ENCODE results near the gene SMYD4.
"Not testable (repeated sequence)": the region's sequence is repeated elsewhere in the genome, so short reads cannot be mapped to it uniquely, and the experiment has no call there.

SMYD4 gene, protein sequence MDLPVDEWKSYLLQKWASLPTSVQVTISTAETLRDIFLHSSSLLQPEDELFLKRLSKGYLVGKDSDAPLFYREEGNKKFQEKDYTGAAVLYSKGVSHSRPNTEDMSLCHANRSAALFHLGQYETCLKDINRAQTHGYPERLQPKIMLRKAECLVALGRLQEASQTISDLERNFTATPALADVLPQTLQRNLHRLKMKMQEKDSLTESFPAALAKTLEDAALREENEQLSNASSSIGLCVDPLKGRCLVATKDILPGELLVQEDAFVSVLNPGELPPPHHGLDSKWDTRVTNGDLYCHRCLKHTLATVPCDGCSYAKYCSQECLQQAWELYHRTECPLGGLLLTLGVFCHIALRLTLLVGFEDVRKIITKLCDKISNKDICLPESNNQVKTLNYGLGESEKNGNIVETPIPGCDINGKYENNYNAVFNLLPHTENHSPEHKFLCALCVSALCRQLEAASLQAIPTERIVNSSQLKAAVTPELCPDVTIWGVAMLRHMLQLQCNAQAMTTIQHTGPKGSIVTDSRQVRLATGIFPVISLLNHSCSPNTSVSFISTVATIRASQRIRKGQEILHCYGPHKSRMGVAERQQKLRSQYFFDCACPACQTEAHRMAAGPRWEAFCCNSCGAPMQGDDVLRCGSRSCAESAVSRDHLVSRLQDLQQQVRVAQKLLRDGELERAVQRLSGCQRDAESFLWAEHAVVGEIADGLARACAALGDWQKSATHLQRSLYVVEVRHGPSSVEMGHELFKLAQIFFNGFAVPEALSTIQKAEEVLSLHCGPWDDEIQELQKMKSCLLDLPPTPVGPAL

DNA sequence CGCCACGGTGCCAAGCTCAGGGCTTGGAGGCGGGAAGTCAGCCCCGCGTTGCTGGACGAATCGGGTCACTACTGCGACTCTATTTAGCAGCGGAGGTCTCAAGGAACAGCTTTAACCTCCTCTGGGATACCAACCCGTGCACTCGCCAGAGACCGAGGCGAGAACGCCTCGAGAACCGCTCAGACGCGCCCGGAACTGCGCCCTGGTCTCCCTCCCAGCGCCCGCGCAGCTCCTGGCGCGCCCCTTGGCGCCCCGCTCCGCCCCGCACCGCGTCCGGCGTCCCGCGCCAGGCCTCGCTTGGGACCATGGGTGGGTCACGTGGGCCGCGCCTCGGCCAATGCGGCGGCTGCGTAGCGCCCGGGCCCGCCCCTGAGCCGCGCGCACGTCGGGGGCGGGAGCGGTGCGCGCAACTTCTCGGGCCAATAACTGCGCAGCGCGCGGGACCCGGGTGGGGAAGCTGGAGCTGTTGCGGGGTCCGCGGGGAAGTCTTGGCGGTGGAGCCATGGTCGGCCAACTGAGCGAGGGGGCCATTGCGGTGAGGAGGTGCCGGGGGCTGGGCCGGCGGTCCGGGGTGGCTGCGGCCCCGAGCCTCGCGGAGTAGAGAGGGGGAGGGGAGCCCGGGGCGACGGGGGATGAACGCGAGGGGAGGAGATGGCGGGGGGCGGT is at the start of gene SMYD4, which contains the start of gene RPA1:
TSS of gene SMYD4 (minus strand) at position 311 of the 666 bp plus-strand sequence. CDS start 1,908 bp downstream, outside the sequence.
TSS of gene RPA1 (plus strand) at position 414 of the 666 bp plus-strand sequence. CDS start at position 503, 89 bp downstream.
- DNase-seq (ENCODE audit: low read depth in 2 of 2): peak; percentile 72 to 84

DNA sequence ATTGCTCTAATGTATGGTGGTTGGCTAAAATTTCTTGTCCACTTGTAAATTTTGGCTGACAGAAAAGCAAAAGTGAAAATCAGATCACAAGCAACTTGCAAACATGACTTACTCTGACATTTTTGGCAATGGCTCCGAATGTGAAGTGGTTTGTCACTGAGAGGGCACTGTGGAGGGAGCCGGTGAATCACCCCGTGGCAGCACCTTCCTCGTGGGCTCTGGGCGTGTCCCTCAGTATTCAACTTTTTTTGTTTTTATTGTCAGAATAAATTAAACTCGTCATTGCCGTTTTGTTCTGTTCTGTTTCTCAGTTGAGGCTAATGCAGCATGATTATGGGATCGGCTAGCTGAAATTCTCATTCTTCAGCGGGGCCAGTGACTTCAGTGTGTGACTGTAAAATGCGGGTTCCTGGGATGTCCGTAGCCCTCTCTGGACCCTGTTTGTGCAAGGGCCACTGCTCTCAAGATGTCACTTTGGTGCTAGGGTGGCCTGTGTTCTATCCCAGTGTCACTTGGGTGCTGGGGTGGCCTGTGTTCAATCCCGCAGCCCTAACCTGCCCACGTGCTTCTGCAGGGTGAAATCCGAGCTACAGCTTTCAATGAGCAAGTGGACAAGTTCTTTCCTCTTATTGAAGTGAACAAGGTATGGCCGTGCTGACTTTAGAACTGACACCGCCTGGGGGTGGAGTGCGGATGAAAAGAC is 48.9 kb upstream of the SMYD4 start:
- DNase-seq (ENCODE audit: low read depth in 2 of 2): no peak

DNA sequence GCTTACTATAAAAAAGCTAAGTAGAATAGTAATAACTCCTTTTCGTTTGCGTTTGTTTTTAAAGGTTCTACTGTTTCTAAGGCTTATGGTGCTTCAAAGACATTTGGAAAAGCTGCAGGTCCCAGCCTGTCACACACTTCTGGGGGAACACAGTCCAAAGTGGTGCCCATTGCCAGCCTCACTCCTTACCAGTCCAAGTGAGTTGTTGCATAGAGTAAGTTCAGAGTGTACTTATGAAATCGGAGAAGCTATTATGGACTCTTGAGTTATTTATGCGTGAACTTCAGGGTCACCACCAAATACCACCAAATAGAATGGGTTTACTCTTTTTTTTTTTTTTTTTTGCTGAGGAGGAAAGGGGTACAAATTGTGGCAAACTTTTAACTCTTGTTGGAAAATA is 45.9 kb upstream of the SMYD4 start:
- DNase-seq (ENCODE audit: low read depth in 2 of 2): no peak

DNA sequence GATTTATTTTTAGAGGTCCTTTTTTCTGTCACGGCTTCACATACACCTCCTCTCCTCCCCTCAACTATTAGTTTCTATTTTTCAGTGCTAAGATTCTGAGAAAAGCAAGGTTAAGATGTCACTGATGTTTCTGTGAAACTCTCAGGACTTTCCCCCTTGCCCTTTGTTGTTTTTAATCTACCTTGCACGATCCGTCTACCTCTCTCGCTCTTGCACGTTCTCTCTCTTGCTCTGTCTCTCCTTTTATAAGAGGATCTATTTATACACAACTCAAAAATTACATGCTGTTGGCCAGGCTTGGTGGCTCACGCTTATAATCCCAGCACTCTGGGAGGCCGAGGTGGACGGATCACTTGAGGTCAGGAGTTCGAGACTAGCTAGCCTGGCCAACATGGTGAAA is 43.7 kb upstream of the SMYD4 start:
- no peak for DNase-seq (ENCODE audit: low read depth in 2 of 2)

DNA sequence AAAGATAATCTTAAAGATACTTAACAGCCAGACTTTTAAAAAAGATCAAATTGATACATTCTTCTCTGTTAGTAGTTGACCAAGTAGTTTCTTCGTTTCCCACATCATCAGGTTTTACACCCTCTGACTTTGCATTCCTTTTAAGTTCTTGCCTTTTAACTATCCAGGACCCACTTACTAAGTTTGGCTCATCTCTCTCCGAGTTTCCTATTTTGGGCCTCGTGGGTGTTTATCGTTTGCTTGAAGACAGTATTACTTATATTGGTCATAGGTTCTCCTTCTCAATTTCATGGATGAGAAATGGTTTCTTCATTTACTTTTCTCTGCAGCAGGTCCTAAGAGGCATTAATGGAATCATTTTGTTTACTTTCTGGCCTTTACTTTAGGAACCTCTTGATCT is 43.3 kb upstream of the SMYD4 start:
- no peak for DNase-seq (ENCODE audit: low read depth in 2 of 2)

DNA sequence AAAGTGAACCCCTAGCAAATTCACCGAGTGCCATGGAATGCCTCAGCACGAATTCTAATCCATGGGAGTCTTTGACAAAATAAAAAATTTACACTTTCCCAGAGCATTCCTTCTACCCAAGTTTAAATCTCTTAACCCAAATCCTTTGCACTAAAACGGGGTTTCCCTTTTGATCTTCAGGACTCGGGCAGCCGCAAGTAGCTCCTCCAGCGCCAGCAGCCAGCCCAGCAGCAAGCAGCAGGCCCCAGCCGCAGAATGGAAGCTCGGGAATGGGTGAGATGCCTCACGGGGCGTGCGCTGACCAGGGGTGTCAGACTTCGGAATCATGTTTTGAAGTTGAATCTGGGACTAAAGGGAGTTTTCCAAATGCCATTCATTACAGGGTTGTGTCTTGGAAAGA is 42.6 kb upstream of the SMYD4 start:
- DNase-seq (ENCODE audit: low read depth in 2 of 2): no peak

DNA sequence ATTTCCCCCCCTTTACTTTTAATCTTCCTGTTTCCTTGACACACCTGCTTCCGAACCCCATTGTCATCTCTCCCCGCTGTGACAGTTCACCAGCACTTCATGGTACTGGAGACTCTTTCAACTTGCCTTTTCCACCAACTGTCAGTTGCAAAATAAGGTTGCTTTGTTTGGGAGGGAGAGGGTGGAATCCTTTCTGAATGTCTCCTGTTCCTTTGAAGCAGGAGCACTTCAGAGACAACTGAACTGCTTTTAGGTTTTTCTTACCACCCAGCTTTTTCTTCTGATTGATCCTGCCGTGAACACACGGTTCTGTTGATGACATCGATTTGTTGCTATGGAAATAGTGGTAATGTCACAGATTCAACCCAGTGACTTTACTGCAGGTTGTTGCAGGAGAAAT is 42.1 kb upstream of the SMYD4 start:
- no peak for DNase-seq (ENCODE audit: low read depth in 2 of 2)

DNA sequence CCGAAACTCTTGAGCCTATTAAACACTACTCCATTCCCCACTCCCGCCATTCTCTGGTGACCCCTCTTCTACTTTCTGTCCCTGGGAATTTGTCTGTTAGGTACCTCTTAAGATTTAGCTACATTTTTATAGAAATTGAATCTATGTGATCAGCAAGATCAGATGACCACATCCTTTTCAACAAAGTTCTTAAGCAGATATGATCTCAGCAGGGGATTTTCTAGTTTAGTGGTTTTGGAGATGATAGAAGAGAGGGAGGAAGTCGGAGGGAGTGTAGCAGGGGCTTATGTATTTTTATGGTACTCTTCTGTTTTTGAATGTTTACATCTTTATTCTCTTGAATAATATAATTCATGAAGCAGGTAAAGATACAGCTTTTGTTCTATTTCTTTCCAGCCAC is 40.9 kb upstream of the SMYD4 start:
- no peak for DNase-seq (ENCODE audit: low read depth in 2 of 2)

DNA sequence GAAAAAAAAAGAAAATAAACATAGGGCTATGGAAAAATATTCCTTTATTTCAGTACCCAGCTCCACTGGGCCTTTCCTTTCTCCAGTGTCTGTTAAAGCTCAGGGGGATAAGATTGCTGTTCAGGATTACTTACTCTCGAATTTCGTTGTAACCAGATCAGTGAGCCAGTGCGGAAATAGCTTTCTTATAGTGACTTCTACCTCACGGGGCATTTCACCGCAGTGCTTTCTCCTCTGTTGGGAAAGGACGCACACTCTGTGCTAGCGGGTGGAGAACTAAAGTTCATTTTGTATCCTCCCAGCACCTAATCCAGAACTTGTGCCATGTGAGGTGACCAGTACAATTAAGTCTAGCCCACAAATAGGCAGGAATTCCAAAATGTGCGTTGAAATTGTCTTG is 38.4 kb upstream of the SMYD4 start:
- DNase-seq (ENCODE audit: low read depth in 2 of 2): no peak

DNA sequence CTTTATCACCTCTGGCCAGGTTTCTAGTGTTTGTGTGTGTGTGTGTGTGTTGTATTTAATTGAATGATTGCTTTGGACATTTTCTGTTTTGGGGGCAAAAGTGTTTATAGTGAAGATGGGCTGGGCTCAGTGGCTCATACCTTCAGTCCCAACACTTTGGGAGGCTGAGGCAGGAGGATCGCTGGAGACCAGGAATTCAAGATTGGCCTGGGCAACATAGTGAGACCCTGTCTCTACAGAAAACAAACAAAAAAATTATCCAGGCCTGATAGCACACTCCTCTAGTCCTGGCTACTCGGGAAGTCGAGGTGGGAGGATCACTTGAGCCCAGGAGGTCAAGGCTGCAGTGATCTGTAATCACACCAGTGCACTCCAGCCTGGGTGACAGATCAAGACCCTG is 37.6 kb upstream of the SMYD4 start:
- no peak for DNase-seq (ENCODE audit: low read depth in 2 of 2)

DNA sequence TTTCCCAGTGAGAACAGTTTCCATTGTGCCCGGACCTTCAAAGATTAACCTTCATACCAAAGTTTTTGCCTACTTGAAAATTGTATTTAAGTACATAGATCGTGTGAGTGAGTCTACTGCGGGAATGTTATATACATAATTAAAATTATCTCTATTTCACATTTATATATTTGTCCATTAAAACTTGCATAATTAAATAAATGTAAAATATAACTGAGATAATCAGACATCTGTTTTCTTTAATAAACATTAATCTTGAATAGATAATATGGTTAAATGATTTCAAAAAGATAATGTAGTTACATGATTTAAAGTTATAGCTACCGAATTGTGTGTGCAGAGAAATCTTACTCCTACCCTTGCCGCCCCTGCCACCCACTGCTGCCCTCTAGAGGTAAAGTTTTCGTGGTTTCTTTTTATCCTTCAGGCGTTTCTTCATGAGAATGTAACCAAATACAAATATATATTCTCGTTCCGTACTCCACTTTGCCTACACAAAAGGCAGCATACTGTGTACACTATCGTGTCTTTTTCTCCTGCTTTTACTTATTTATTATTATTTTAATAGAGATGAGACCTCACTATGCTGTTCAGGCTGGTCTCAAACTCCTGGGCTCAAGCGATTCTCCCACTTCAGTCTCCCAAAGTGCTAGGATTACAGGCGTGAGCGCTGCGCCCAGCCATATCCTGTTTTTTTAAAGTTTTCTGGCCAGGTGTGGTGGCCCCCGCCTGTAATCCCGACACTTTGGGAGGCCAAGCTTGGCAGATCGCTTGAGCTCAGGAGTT is 35.7 kb upstream of the SMYD4 start:
- peak; percentile 32 to 59 for DNase-seq (ENCODE audit: low read depth in 2 of 2)

DNA sequence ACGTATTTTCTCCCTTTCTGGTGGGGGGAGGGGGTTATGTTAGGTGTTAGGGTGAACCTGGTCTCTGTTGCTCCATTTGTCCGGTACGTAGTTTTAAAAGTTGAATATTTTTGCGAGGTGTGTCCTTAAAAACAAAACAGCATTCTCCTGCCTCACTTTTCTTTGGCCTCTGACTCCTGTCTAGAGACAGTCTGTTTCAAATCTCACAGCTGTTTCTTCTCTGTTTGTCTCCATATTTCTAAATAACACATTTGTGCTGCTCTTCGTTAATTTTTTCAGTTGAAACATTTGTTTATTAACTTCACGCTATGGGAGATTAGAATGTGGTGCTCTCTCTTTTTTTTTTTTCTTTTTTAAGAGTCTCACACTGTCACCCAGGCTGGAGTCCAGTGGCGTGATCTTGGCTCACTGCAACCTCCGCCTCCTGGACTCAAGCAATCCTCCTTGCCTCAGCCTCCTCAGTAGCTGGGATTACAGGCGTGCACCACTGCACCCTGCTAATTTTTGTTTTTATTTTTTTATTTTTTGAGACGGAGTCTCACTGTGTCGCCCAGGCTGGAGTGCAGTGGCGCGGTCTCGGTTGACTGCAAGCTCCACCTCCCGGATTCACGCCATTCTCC is 31.8 kb upstream of the SMYD4 start:
- DNase-seq (ENCODE audit: low read depth in 2 of 2): no peak

DNA sequence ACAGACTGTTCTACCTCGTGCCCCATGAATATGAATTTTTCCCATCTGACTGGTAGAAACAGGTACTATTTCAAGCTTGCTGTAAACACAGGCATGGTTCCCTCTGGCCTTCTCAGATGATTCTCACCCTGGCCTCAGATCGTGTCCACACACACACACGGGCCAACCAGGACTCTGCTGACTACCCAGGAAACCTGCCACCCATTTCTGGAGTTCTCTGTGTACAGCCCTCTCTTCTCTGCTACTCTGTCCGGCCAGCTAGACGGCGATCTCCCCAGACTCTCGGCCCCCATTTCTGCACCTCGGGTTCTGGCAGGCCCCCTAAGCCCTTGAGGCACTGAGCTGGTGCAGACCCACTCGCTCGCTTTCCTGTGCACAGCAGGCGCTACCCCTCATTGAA is 31.3 kb upstream of the SMYD4 start:
- no peak for DNase-seq (ENCODE audit: low read depth in 2 of 2)

DNA sequence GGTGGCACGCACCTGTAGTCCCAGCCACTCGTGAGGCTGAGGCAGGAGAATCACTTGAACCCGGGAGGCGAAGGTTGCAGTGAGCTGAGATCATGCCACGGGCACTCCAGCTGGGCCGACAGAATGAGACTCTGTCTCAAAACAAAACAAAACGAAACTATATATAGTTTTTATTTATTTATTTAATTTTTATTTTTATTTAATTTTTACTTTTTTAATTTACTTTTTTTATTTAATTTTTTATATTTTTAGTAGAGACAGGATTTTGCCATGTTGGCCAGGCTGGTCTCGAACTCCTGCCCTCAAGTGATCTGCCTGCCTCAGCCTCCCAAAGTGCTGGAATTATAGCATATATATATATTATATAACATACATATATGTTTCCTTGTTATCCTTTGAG is 26.8 kb upstream of the SMYD4 start:
- DNase-seq (ENCODE audit: low read depth in 2 of 2): not testable (repeated sequence)

DNA sequence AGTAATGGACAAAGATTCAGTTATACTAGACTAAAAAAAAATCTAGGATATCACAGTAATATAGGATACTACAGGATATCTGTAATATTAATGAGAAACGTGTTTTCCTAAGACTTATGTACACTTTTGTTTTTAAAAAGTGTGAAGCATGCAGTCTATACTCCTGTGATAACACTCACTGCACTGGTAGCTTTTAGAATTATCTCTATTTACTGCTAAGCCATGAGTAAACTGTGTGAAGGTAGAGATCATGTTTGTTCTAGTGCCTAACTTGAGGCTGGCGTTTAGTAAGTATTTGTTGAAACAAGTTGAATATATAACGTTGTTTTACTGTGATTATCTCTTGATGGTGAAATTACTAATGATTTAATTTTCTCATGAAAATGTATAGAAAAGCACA is 24.0 kb upstream of the SMYD4 start:
- no peak for DNase-seq (ENCODE audit: low read depth in 2 of 2)

DNA sequence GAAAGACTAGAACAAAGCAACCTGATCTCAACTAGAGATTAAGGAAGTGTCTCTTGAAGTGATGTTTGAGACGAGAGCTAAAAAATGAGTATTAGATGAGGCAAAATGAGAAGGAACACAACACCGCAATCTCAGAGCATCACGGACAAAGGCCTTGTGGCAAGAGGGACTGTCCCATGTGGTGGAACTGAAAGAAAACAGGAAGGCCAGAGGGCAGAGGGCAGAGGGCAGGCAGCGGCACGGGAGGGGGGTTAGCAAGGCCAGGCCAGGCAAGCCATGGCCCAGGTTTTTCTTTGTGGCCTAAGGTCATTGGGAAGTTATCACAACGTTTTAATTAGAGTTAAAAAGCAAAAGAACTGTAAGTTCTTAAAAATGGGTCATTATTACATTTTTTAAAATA is 22.6 kb upstream of the SMYD4 start:
- no peak for DNase-seq (ENCODE audit: low read depth in 2 of 2)

DNA sequence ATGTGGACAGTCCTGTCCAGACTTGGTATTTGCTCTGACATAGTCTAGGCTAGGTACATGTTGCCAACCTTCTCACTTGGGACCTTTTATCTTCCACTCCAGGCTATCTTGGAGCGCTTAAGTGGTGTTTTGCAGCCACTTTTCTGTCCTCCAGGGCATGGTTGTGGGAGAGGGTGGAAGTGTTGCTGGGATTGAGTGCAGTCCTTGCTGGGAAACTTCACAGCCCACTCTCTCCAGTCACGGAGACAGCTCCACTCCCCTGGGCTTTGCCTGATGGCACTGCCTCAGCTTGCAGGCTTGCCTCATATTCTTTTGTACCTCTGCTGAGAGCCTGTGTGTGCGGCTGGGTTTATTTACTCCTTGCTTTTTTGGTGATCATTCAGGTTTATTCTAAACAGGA is 17.5 kb upstream of the SMYD4 start:
- no peak for DNase-seq (ENCODE audit: low read depth in 2 of 2)

DNA sequence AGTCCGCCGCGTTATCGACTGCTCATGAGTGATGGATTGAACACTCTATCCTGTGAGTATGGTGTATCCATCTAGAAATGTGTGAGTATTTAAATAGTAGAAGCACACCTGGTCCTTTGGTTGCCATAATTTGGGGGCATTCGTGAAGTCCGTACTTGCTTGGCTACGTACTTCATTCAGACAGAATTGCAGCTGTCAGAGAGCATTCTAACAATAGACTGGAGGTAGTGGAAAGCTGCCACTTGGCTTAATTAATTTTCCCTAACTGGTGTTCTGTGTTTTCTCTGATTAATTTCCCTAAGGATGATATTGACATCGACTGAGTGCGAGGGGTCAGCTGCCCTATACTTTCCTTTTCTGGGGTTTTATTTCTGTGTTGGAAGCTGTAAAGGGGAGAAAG is 14.2 kb upstream of the SMYD4 start:
- DNase-seq (ENCODE audit: low read depth in 2 of 2): no peak

DNA sequence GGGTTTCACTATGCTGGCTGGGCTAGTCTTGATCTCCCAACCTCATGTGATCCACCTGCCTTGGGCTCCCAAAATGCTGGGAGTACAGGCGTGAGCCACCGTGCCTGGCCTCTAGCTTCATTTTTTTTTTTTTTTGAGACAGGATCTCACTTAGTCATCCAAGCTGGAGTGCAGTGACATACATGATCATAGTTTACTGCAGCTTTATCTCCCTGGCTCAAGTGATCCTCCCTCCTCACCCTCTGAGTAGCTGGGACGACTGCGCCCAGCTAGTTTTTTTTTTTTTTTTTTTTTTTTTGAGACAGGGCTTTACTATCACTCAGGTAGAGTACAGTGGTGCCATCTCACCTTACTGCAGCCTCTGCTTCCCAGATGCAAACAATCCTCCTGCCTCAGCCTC is 9.8 kb upstream of the SMYD4 start:
- DNase-seq (ENCODE audit: low read depth in 2 of 2): no peak

DNA sequence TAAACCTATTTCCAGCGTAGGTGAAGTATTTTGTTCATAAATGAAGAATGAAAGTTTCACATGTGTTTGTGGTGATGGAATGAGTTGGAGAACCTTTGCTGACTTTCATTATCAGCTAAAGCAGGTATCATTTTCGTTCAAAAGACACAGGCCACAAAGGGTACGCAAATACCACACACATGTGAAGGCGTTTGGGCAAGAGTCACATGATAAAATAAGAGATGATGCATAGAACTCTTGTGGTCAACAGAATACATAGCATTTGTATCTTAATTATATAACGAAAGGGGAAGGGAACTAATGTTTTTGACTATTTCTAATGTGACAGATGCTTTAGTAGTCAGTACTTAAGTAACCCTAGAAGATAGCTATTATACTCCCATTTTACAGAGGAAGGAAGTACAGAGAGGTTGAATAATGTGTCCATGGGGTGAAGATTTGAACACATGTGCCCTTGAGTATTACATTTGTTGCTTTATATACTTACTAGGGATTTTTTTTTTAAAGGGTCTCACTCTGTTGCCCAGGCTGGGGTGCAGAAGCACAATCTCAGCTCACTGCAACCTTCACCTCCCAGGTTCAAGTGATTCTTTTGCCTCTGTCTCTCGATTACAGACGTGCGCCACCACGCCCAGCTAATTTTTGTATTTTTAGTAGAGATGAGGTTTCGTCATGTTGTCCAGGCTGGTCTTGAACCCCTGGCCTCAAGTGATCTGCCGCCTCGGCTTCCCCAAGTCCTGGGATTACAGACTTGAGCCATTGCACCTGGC is 4.9 kb upstream of the SMYD4 start:
- DNase-seq (ENCODE audit: low read depth in 2 of 2): no peak
